ENCODE measurements around the gene CAPN12.
"Not testable (repeated sequence)": the region's sequence is repeated elsewhere in the genome, so short reads cannot be mapped to it uniquely, and the experiment has no call there.

- not testable (repeated sequence) for TF ChIP-seq CTCF, EP300 (IDR thresholded peaks at IDR 0.05)
Observed at GRCh38 chr19:38770949-38771275, 26.6 kb upstream of the CAPN12 start.
